Head of caudate nucleus (tissue), 42 donors: ENCODE results near the gene SEMA5A.
A peak's percentile ranks its signal among the peaks of the same experiment; 100 is the strongest.

Experiments used
- DNase-seq, 42 donors: peaks; one replicate each; pipeline versions ENCODE4 v3.0.0 to v3.0.0-alpha.2; 2020 to 2021; ENCODE audit warnings: mixed read lengths in 7 of 42
- intact Hi-C: fragments of 100-400 bp; cut with DNase I; formaldehyde crosslinking; loops from one replicate; pipeline ENCODE4 v1.15.0; 2022

The SEMA5A gene

DNA sequence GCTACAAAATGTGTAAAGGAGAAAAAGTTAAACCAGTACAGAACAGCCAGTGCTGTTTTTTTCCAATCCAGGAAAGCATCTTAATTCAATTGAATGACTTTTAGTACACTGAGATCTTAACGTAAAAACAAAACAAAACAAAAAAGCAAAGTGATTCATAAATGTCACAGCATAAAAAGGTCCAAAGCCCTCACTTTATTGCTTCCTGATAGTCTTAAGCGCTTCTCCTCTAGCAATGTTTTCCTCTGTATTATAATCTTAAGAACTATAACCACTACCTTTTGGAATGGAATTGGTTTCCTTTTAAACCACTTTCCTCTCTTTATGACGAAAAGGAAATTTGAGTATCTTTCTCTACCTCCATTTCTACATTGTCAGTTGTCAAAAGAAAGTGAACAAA is 91.4 kb downstream of the SEMA5A start:
- intact Hi-C loops = no loop called here
- DNase-seq = no peak

DNA sequence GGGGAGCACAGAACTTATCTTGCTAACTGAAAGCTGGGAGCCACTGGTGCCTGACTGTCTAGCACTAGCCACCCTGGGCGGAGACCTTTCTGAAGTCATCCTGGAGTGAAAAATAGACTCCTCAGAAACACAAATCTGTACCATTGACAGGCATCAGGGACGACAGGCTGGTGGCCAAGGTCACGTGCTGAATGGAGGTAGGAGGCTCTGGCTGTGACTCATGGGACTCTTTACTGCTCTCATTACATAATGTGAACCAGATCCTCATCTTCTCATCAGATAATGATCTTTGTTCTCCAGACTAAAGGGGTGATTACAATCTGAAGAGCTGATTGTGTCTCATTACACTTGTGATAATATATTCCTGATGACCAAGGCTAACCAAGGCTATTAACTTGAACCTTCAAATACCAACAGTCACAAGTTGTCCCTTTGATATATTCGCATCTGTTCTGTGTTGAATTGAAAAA is 91.8 kb downstream of the SEMA5A start:
- no peak for DNase-seq
- intact Hi-C loops = no loop called here

DNA sequence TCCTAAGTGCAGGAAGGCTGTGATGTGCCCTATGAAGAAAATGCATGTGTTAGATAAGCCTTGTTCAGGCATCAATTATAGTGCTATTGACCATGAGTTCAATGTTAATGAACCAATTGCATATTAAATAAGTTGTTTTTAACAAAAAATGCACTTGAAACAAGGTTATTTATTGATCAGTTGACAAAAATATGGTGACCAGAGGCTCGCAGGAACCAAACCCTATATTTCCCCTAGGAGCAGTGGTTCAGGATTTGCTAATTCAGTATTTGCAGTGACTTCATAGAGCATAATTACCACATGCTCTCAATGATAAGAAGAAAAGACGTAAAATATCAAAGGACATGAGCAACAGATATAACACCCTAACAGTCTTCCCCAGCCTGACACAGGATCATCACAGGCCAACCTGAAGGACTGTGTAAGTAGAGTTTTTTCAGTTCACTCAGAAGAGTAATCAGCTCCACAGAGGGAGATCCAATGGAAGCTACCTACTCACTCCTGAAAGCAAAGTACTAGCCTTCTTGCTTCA is 92.3 kb downstream of the SEMA5A start:
- no peak for DNase-seq
- intact Hi-C loops = no loop called here

DNA sequence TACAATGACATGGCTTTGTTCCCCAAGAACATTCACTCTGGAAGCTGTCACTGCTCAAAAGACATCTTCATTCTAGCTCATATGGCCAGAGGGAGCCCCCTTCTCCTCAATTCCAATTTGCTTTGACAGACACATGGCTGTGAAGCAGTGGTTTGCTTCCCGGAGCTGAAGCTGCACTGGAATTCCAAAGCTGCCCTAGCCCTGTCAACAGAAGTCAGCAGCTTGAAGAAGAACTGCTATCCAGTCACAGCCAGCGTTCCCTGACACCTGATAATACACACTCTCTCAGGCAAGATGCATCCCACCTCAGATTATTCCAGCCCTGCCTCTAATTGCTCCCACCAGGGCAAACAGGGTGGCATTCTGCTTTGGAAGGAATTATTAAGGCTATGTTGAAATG is 93.7 kb downstream of the SEMA5A start:
- intact Hi-C loops = no loop called here
- DNase-seq = no peak

DNA sequence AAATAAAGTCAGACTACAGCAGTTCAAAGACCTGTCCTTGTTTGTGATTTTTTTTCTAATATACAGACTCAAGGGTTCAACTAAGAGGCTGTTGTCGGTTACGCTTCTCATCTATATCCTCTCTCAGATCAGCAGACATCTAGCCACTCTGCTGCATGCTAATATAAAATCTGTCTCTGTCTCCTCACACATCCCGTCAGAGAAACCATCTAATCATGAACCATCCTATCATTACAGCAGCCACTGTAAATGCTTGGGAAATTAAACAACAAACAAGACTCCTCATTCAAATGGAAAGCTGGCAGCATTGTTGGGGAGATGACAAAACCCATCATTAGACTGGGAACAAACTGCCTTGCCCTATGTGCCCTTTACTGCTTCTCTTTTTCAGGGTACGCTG is 94.8 kb downstream of the SEMA5A start:
- intact Hi-C loops = no loop called here

DNA sequence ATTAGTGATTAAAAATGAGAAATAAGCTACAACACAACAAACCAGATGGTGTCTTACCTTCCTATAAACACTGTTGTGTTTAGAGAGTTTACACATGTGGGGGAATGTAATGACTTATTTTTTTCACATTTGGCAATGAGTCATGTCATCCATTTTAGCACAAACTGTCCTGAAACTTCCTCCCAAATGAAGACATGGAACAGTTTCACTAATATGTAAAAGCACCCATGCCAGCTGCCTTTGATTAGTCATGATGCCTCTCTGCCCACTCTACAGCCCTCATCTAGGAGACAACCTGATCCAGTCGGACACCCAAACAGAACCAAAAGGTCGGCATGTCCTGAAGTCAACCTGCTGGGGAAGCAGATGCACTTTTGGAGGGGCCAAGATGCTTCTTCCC is 98.2 kb downstream of the SEMA5A start:
- no peak for DNase-seq
- intact Hi-C loops = no loop called here

More for the DNA sequence above, 94.8 kb downstream of the SEMA5A start:
- DNase-seq = no peak

DNA sequence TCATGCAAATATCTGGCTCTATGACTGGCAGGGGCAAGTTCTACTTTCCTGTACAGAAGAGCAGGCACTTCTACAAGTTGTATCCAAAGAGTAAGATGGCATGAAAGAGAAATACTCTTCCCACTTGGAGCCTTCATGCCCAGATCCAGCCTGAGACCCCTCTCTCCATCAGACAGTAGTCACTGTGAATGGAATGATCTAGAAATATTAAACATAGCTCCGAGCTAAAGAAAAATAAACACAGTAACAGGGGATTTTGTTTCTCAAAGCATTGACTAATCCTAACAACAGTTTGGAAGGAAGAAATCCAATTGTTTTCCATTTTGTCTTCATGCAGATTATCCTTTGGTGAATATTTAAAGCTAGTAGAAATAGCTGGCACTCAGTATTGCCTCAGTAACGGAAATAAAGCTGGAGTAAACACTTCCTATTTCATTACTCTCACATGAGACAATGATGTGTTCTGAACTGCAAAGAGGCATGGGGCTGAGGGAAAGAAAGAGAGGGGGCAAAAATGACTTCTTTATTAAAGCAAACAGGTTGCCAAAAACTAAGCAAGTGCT is 100.0 kb downstream of the SEMA5A start:
- intact Hi-C loops = no loop called here
- DNase-seq = no peak

DNA sequence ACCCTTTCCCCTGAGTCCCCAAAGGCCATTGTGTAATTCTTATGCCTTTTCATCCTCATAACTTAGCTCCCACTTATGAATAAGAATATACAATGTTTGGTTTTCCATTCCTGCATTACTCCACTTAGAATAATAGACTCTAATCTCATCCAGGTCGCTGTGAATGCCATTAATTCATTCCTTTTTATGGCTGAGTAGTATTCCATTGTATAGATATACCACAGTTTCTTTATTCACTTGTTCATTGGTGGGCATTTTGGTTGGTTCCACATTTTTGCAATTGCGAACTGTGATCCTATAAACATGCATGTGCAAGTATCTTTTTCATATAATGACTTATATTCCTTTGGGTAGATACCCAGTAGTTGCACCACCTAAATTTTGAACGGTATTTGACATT is 101.5 kb downstream of the SEMA5A start:
- intact Hi-C loops = no loop called here
- DNase-seq = no peak

DNA sequence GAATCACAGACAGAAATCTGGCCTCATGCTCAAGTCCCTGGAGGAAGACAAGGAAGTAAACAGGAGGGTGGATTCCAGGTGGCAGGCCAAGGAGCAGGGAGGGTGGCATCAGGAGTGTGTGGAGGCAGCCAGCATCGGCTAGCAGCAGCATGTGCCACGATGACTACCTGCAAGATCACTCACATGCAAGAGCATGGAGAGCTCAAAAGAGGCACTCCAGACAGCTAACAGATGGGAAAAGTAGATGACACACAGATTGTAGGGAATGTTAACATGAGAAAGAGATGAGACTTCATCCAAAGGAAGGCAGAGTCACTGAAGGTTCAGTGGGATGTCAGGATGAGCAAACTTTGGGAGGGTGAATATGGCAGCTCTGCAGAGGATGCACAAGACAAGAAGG is 104.3 kb downstream of the SEMA5A start:
- intact Hi-C loops = no loop called here
- no peak for DNase-seq

DNA sequence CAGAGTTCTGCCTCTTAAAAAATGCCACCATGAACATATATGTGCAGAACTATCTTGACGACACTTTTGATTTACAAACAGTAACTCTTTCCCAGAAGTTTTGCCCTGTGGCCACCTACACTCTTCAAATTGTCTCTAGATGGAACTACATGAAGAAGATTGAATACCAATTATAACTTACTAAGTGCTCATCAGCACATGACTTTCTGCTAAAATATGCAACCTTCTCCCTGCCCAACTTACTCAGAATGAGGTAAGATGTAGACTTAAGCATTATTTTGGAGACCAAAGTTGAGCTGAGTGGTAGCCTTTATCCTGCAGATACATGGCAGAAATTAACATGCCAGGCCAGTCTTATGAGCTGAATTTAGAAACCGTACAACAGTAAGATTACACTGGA is 105.4 kb downstream of the SEMA5A start:
- intact Hi-C loops = no loop called here
- DNase-seq = no peak

DNA sequence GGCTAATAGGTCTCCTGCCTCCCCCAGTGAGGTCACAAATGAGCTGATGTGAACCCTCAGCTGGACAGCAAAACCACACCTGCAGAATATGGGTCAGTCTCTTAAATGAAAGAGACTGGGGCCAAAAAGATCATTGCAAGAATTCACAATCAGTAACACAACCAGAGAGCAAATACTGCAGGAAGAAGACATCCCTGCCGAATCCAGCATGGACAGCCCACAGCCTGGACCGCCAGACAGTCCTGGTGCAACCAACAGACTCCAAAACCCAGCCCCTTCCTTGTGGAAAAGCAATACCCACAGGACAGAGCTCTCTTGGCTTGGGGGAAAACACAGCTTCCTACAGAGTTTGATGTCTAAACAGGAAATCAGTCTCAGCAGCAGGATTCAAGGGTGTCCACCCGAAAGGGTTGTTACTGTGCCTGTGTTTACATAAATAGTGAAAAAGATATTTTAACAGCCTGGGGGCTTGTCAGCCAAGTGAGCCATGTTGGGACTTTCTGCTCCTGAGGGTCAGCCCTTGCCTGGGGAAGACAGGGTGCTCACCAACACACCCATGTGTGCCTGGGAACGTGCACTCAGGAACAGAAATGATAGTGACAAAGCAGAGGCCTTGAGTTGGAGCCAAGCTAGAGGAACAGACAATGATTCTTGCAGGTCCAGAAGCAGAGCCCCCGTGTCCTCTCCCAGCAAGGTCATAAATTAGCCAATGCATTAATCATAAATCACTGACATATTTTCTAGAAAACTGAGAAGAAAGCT is 106.2 kb downstream of the SEMA5A start:
- no peak for DNase-seq
- intact Hi-C loops = no loop called here

DNA sequence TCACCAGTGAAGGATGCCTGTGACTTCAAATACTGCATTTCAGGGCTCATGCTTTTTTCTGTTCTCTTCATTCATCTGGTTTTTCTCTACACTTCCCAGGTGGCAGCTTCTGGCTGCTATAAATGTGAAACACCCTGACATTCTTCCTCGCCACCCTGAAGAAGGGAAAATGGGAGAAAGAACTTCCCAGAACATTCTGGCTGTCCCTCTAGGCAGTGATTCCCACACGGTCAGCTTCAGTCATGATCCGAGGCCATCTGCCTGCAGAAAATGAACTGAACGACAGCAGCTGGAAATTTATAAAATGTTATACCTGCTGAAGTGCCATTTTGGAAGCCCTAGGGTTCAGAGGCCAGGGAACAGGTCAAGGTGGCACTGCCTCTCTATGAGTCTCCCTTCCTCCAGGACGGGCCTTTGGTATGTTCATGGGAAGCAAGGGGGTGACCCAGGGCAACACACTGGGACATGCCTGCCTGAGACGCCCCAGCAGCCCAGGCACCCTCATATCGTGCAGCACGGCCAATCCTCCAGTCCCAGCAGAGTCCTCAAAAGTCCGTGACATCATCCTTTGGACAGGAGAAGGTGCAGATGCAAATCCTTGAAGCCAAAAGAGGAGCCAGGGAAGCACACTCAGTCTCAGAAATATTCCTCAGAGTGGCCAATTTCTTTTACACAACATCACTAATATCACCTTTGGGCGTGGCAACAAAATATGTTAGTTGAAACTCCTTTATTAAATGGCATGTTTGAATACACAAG is 107.1 kb downstream of the SEMA5A start:
- DNase-seq = no peak

DNA sequence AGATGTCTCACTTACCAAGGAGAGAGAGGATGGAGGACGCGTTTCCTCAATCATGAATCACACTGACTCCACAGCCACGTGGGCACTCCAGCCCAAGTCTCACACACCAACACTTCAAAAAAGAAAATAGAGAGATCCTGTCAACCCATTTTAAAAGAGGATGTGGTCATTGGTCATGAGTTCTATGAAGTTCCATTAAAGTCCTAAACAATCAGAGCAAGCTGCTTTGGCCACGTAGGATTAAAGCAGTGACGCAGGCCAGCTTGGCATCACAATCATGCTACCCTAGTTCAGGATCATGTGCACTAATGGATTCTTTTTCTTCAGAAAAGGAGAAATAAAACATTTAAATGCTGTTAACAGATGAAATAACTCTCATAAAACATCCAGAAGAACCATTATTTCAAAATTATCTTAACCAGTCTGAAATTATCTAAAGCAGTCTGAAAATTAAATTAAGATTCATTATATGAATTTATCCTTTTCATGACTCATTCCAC is 108.1 kb downstream of the SEMA5A start:
- intact Hi-C loops = no loop called here
- peak in 9 of 42 donors; percentile 2 to 44 (median 19) for DNase-seq

More for the DNA sequence above, 107.1 kb downstream of the SEMA5A start:
- intact Hi-C loops = no loop called here

DNA sequence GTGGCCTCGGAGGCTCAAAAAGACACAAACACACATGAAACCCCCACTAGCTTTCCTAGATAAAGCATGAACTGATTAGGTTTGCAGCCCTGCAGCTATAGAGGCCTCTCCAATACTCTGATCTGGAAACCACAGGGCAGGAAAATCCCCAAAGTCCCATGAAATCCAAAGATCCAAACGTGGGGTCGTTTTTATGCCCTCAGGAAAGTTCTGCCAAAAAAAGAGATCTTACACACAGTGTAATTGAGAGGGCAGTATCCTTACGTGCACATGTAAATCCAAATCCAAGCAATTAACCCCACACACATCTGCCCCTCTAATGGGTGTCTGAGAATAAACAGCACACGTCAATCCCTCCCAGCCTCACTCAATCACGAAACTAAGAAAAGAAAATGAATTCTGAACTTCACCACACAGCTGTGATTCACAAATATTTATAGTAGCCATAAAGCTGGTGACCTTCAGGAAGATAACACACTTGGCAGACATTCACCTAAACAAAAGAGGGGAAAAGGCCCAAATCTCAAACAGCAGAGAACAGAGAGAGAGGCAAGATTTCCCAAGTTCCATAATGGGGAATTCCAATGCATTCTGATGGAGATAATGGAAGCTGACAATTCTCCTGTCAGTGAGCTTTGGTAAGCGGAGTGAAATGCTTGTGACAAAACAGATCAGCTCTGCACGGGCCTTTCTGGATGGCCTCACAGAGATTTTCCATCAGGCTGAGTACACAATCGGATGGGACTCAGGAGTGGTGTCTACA is 114.2 kb downstream of the SEMA5A start:
- intact Hi-C loops = no loop called here
- DNase-seq = no peak

DNA sequence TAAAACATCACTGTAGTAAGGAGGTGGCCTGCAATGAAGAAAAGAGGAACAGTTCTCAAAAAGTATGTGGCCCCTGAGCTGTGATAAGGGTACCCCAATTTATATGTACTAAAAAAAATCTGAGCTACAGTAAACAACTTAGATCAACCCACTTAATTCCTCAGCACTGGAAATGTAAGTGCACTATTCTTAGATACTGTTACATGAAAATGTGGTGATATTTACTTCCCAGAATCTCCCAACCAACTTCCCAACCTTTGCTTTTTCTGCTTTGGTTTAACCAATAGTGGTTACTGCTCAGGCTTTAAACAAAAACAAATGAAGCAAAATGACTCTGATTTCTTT is 114.8 kb downstream of the SEMA5A start:
- intact Hi-C loops = no loop called here
- no peak for DNase-seq

DNA sequence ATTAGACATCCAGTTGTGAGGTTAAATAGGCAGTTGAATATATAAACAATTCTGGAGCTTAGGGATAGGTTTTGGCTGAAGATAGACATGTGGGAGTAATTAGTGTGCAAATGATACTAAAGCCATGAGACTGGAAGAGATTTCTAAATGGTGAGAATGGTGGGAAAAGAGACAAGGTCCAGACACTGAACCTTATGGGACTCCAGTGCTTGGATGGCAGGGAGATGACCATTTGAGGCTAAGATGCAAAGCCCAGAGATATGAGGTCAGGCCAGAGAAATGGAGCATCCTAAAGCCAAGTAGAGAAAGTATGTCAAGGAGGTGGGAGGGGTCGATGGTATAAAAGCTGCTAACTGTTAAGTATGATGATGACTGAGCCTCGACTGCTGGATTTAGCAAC is 115.6 kb downstream of the SEMA5A start:
- intact Hi-C loops = no loop called here

DNA sequence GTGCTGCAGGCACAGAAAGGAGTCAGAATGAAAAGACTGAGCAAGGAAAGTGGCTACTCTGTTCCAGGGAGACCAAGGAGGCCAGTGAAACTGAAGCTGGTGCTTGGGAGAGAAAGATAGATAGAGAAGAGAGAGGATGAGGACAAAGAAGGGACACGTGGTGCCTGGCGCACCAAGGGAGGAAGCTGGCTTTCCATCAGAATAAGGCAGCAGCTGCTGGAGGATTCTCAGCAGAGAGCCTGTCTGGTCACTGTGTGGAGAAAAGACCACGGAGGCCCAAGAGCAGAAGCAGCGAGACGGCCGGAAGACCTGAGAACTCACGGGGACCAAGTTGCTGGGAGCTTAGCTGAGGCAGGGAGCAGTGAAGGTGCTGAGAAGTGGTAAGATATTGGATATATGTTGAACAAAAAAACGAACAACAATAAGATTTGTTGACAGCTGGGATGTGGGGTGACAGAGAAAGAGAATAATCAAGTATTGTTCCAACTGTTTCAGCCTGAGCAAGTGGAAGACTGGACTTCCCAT is 116.1 kb downstream of the SEMA5A start:
- DNase-seq = peak in 36 of 42 donors; percentile 3 to 70 (median 40)
- intact Hi-C loops = no loop called here

More for the DNA sequence above, 115.6 kb downstream of the SEMA5A start:
- no peak for DNase-seq

DNA sequence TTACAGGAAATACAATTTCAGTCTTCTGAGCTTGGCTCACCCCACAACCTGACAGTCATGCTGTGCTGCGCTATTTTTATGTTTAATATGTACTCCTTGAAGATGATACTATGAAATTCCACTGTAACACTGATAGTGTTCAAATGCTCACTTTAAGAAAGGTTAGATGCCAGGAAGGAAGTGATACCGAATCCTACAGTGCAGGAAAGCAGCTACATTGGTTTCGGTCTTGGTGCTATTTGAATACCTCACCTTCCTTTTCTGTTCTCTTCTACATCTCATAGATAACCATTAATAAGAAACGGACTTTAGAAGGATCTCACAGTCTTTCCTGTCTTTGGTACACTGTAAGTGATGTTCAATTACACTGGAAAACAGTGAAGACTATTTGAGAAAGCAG is 117.6 kb downstream of the SEMA5A start:
- DNase-seq = no peak
- intact Hi-C loops = no loop called here

DNA sequence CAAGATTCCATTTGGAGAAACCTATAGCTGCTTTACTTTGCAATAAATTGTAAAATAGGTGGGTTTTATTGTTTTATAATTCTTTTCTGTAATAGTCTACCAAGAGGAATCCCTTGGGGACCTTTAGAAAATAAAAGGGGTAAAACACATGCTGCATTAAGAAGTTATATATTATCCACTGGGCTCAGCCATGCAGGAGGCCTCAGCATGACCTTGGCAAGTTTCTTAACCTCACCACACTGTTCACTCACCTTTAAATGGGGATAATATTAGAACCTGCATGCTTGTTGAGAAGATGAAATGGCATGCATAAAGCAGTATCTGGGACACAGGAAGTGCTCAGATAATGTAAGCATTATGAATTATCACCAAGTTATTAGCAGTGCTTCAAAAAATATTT is 120.2 kb downstream of the SEMA5A start:
- intact Hi-C loops = no loop called here
- DNase-seq = no peak
